H1 (cell line): ENCODE results near the gene KRT35. TPM values are rescaled to one million over a fixed set of nuclear protein-coding genes. Genes with fewer than 3 reads are reported as not detected.

Experiments
- KDM5A ChIP-seq: fragments of 200-600 bp; IDR thresholded peaks from 2 replicates; pipeline ENCODE4 v1.7.1; 2012; ENCODE audit warnings: mild to moderate bottlenecking, low read length, inconsistent platforms, mixed read lengths
- POU5F1 ChIP-seq: IDR thresholded peaks from 2 replicates; pipeline ENCODE4 v1.6.1; 2011; ENCODE audit warnings: low read depth, mild to moderate bottlenecking, low read length, moderate library complexity
- polyA plus RNA-seq, 7 experiments: library from polyadenylated mRNA; depleted of rRNA in 3 of 7; stranded (reverse) in 5 of 7; unstranded in 2 of 7; fragments of >200 nt in 5 of 7; fragments of 200-250 nt in 2 of 7; gene quantifications; 1 replicate in 5 of 7; 2 replicates in 1 of 7; 4 replicates in 1 of 7; pipeline versions ENCODE4 v1.2.1 to v1.2.3, GENCODE V29; 2011 to 2013; ENCODE audit warnings: missing spikeins in 2 of 7, mixed read lengths in 2 of 7
- total RNA-seq: library from RNA; stranded (reverse); fragmentation: NEBNext Ultra II Directional; extraction: Animal tissue kit (Norgen Biotek cat#: 25700); gene quantifications from 2 replicates; pipeline ENCODE4 v1.2.1, GENCODE V29; 2021

KRT35 gene
- total and polyA plus RNA-seq, 2 of the 8 experiments (the other 6 are each of a cell fraction or from before 2014, with no cell fraction given) = not detected

GRCh38 chr17:41505809-41506767 is 25.1 kb upstream of the KRT35 start (continued):
- TF ChIP-seq KDM5A = no peak
- TF ChIP-seq POU5F1 = no peak
